K562 (cell line): ENCODE measurements around the gene MAP3K7. TPM values are rescaled to one million over a fixed set of nuclear protein-coding genes. Genes with fewer than 3 reads are reported as not detected.
A peak's percentile ranks its signal among the peaks of the same experiment; 100 is the strongest.

ENCODE experiments used
- ATAC-seq: fragments of 200-7000 bp; cut with Tn5 transposase; 3 replicates; pipeline ENCODE4 v1.9.1; 2020; ENCODE audit warnings: moderate library complexity
- BruUV-seq: library from RNA; stranded (reverse); fragments of 400-500 nt; replicated peaks from 2 replicates; lab custom pipeline; 2021; lab: Mats Ljungman, UMichigan
- CTCF ChIA-PET: fragments of 300-600 bp; formaldehyde crosslinking; extraction: SDS; loops from one replicate; lab custom pipeline; 2021; ENCODE audit warnings: low intra/inter-chr PET ratio; lab: Yijun Ruan, JAX
- POLR2A ChIA-PET: fragments of 300-600, 350-650 bp; sonication (Branson Sonifier 250); formaldehyde crosslinking; extraction: SDS; loops from one replicate; lab custom pipeline; 2021; ENCODE audit warnings: antibody characterized with exemption, inconsistent platforms; lab: Yijun Ruan, JAX
- DNase-seq, 4 experiments: peaks; one replicate each; pipeline versions ENCODE4 v3.0.0 to v3.0.0-alpha.2; 2011 to 2018; ENCODE audit warnings: low spot score in 3 of 4, mixed read lengths in 3 of 4; ENCODE audit errors: extremely low read depth in 1 of 4
- FAIRE-seq: peaks from 2 replicates; lab custom pipeline; 2011; peaks lifted over from hg19 to GRCh38; lab: Jason Lieb, UNC
- H2AFZ ChIP-seq: 2 replicates; pipeline ENCODE4 v1.6.0; 2011; ENCODE audit warnings: low read depth, low read length, control low read depth, inconsistent platforms
- H3K27ac ChIP-seq: fragments of 200-600 bp; 3 replicates; pipeline ENCODE4 v1.8.0; 2011; ENCODE audit warnings: low read depth, mild to moderate bottlenecking, control low read depth, inconsistent platforms, low read length, moderate library complexity, mixed read lengths; ENCODE audit errors: extremely low read depth
- H3K27me3 ChIP-seq, 2 experiments: fragments of 300-600 bp in 1 of 2; 2 replicates in 1 of 2; 3 replicates in 1 of 2; pipeline versions ENCODE4 v1.6.0 to v1.8.0; 2011; ENCODE audit warnings: inconsistent platforms in 2 of 2, low read length in 2 of 2, mild to moderate bottlenecking in 1 of 2, mixed read lengths in 1 of 2, moderate library complexity in 1 of 2; ENCODE audit not compliant: control insufficient read depth in 2 of 2, insufficient read depth in 2 of 2
- H3K36me3 ChIP-seq: fragments of 300-600 bp; 3 replicates; pipeline ENCODE4 v1.8.0; 2011; ENCODE audit warnings: mild to moderate bottlenecking, low read length, inconsistent platforms; ENCODE audit not compliant: control insufficient read depth, insufficient read depth
- H3K4me1 ChIP-seq, 2 experiments: fragments of 200-600 bp in 1 of 2; replicated peaks in 1 of 2; 2 replicates in 1 of 2; 3 replicates in 1 of 2; pipeline versions ENCODE4 v1.5.1 to v1.8.0; 2011; ENCODE audit warnings: inconsistent platforms in 2 of 2, low read length in 2 of 2, mild to moderate bottlenecking in 1 of 2, mixed read lengths in 1 of 2, moderate library complexity in 1 of 2; ENCODE audit not compliant: control insufficient read depth in 2 of 2, insufficient read depth in 2 of 2
- H3K4me2 ChIP-seq: 2 replicates; pipeline ENCODE4 v1.6.1; 2011; ENCODE audit warnings: low read length, control low read depth, inconsistent platforms, mixed read lengths; ENCODE audit not compliant: insufficient read depth
- H3K4me3 ChIP-seq: fragments of 200-600 bp; sonication (generic), shearing (Covaris generic); 2 replicates; pipeline ENCODE4 v1.5.1; 2016; ENCODE audit warnings: control low read depth, inconsistent platforms
- H3K79me2 ChIP-seq: fragments of 200-600 bp; 3 replicates; pipeline ENCODE4 v1.8.0; 2011; ENCODE audit warnings: low read length, inconsistent platforms; ENCODE audit not compliant: control insufficient read depth, insufficient read depth
- H3K9ac ChIP-seq, 2 experiments: 2 replicates each; pipeline versions ENCODE4 v1.6.0 to v1.6.1; 2011; ENCODE audit warnings: low read depth in 2 of 2, low read length in 2 of 2, control low read depth in 1 of 2, inconsistent platforms in 1 of 2, mild to moderate bottlenecking in 1 of 2, mixed read lengths in 1 of 2; ENCODE audit not compliant: insufficient read depth in 1 of 2
- H3K9me1 ChIP-seq: one replicate; pipeline ENCODE4 v1.6.0; 2011; ENCODE audit warnings: inconsistent platforms, mild to moderate bottlenecking, low read length, moderate library complexity; ENCODE audit not compliant: control insufficient read depth, insufficient read depth
- H3K9me3 ChIP-seq: replicated peaks from 2 replicates; pipeline ENCODE4 v1.5.1; 2011; ENCODE audit warnings: low read depth, low read length, inconsistent platforms; ENCODE audit not compliant: control insufficient read depth, insufficient read depth
- H4K20me1 ChIP-seq: replicated peaks from 2 replicates; pipeline ENCODE4 v1.6.1; 2011; ENCODE audit warnings: low read length, inconsistent platforms, mixed read lengths; ENCODE audit not compliant: control insufficient read depth, insufficient read depth
- ATF1 ChIP-seq, 2 experiments: fragments of 450-650 bp in 1 of 2; IDR thresholded peaks; 2 replicates each; pipeline ENCODE4 v1.6.1; 2016; ENCODE audit warnings: missing compliant biosample characterization in 1 of 2, missing genetic modification characterization in 1 of 2
- CREBBP ChIP-seq: IDR thresholded peaks from one replicate; pipeline ENCODE4 v1.6.1; 2012; ENCODE audit warnings: low read depth, mild to moderate bottlenecking, control low read depth, inconsistent platforms, low read length
- ELF1 ChIP-seq: fragments of 200-800 bp; sonication (Bioruptor generic); IDR thresholded peaks from 2 replicates; pipeline ENCODE4 v1.6.1; 2016; ENCODE audit warnings: missing genetic modification characterization, missing compliant biosample characterization
- GABPB2 ChIP-seq: fragments of 250-450 bp; sonication (Bioruptor Pico); conservative IDR thresholded peaks from 2 replicates; pipeline ENCODE4 v1.5.1; 2021; ENCODE audit warnings: mild to moderate bottlenecking
- MAFK ChIP-seq: IDR thresholded peaks from 2 replicates; pipeline ENCODE4 v1.6.1; 2011; ENCODE audit warnings: low read length, improper control_type of control experiment
- RNF219 ChIP-seq: fragments of 250-450 bp; sonication (Bioruptor Pico); IDR thresholded peaks from 2 replicates; pipeline ENCODE4 v1.5.0; 2022; ENCODE audit warnings: mild to moderate bottlenecking
- SMARCA4 ChIP-seq: fragments of 450-650 bp; IDR thresholded peaks from 2 replicates; pipeline ENCODE4 v1.6.1; 2016
- TAL1 ChIP-seq: fragments of 450-650 bp; IDR thresholded peaks from 2 replicates; pipeline ENCODE4 v1.6.1; 2016; ENCODE audit warnings: mild to moderate bottlenecking
- TCF3 ChIP-seq: sonication (generic); formaldehyde crosslinking; IDR thresholded peaks from 2 replicates; pipeline ENCODE4 v1.4.0; 2020; ENCODE audit warnings: mild to moderate bottlenecking, missing genetic modification reagents
- ZNF408 ChIP-seq: fragments of 250-450 bp; sonication (Bioruptor Pico); IDR thresholded peaks from 2 replicates; pipeline ENCODE4 v1.4.0; 2020; ENCODE audit warnings: low read depth, mild to moderate bottlenecking, moderate library complexity
- ZNF589 ChIP-seq: fragments of 200-800 bp; sonication (Bioruptor generic); IDR thresholded peaks from 2 replicates; pipeline ENCODE4 v1.6.1; 2016; ENCODE audit warnings: low read depth, missing genetic modification characterization, missing compliant biosample characterization
- ZNF77 ChIP-seq: fragments of 250-450 bp; sonication (Bioruptor Pico); IDR thresholded peaks from 2 replicates; pipeline ENCODE4 v1.5.0; 2020
- WGBS: fragments of 100-300 bp; shearing (Covaris generic); methylation state at CpG from one replicate; pipeline ENCODE4 v1.1.6; 2016; ENCODE audit warnings: low coverage, mixed read lengths; ENCODE audit not compliant: insufficient coverage; ENCODE audit errors: missing lambda C conversion rate; 5-methylcytosine and 5-hydroxymethylcytosine counted together
- in situ Hi-C: fragments of 300-500 bp; cut with MboI; formaldehyde crosslinking; loops from 4 replicates; pipeline ENCODE4 v1.15.0; 2018; ENCODE audit warnings: inconsistent platforms, mixed read lengths
- intact Hi-C: fragments of 100-400 bp; cut with micrococcal nuclease; formaldehyde crosslinking; loops from 2 replicates; pipeline ENCODE4 v1.14.2; 2022
- polyA plus RNA-seq, 8 experiments: library from polyadenylated mRNA; depleted of rRNA in 4 of 8; stranded (reverse) in 5 of 8; unstranded in 3 of 8; fragments of >200 nt; fragmentation: Nextera tagmentation in 2 of 8; fragmentation: Illumina TruSeq in 1 of 8; extraction: Ambion mirVana in 2 of 8; extraction: Trizol in 1 of 8; gene quantifications; 2 replicates each; pipeline versions ENCODE4 v1.2.1 to v1.2.3, GENCODE V29; 2011 to 2014; ENCODE audit warnings: inconsistent platforms in 1 of 8, missing spikeins in 1 of 8
- total RNA-seq, 7 experiments: library from RNA; depleted of rRNA in 6 of 7; stranded (reverse); fragments of >200 nt in 6 of 7; fragmentation: Illumina TruSeq in 2 of 7; extraction: Trizol in 2 of 7; gene quantifications; 2 replicates each; pipeline versions ENCODE4 v1.2.1 to v1.2.3, GENCODE V29; 2011 to 2021; ENCODE audit warnings: low replicate concordance in 1 of 7
- TF ChIP-seq, protein P1 (sequence below): IDR thresholded peaks from 3 replicates; pipeline ENCODE4 v1.6.1; 2011; ENCODE audit warnings: borderline replicate concordance, mild to moderate bottlenecking; ENCODE audit not compliant: insufficient read length, insufficient read depth
- TF ChIP-seq, protein P2 (sequence below): sonication (generic); formaldehyde crosslinking; IDR thresholded peaks from 2 replicates; pipeline ENCODE4 v1.8.0; 2022; ENCODE audit warnings: mild to moderate bottlenecking, missing genetic modification reagents

The MAP3K7 gene
- total and polyA plus RNA-seq, 9 of the 15 experiments (the other 6 are each of a cell fraction or from before 2014, with no cell fraction given): 13.4 to 60.9 (median 34.8) TPM

- ChIA-PET CTCF (interaction anchor here (0.8 to 1.7 kb wide), 4 partner anchors 86 to 538 kb away, joined by 3 to 6 read pairs (median 3); no protein-coding TSS in a partner anchor), POLR2A (interaction anchor here (0.6 kb wide), 1 partner anchor 23 kb away, joined by 4 read pairs; no protein-coding TSS in a partner anchor)
- Histone ChIP-seq H3K9me3 (no peaks in the 10 kb centered on the region), H3K27ac (no peak overlapping the region), H3K9ac (peak overlapping the region in 1 of 2 experiments; percentile 33; a peak in 1 of 4 replicates), H3K4me1 (peaks cover 0 to 20% of the 10 kb centered on the region in 2 experiments; a peak in 4 of 5 replicates), H3K79me2 (no peaks in the 10 kb centered on the region), H3K4me2 (no peak overlapping the region), H4K20me1 (no peaks in the 10 kb centered on the region), H3K27me3 (no peaks in the 10 kb centered on the region), H3K36me3 (no peaks in the 10 kb centered on the region), H3K9me1 (no peaks in the 10 kb centered on the region), H2AFZ (peak overlapping the region; percentile 34), H3K4me3 (no peak overlapping the region)
- intact Hi-C loops (loop anchor here (2.0 to 10.0 kb wide), 4 partner anchors 75 to 293 kb away; no protein-coding TSS in a partner anchor), in situ Hi-C loops (loop anchor here (5.0 to 10.0 kb wide), 4 partner anchors 76 to 541 kb away; no protein-coding TSS in a partner anchor)
- peak; percentile 32 to 69 (median 48) for DNase-seq
- no TSS peak for BruUV-seq
- ATAC-seq: peak; percentile 63
- WGBS: 29% methylated on average over 4 of the region's 4 CpGs
- FAIRE-seq: peak; percentile 70
- no peak for TF ChIP-seq ELF1 (tag)
- TF ChIP-seq, protein P1, sequence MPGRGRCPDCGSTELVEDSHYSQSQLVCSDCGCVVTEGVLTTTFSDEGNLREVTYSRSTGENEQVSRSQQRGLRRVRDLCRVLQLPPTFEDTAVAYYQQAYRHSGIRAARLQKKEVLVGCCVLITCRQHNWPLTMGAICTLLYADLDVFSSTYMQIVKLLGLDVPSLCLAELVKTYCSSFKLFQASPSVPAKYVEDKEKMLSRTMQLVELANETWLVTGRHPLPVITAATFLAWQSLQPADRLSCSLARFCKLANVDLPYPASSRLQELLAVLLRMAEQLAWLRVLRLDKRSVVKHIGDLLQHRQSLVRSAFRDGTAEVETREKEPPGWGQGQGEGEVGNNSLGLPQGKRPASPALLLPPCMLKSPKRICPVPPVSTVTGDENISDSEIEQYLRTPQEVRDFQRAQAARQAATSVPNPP: no peak
- no peak for TF ChIP-seq MAFK
- no peak for TF ChIP-seq ZNF408 (CRISPR knock-in tag)
- no peak for TF ChIP-seq CREBBP
- no peak for TF ChIP-seq TCF3 (CRISPR knock-in tag)
- no peak for TF ChIP-seq ZNF589 (CRISPR knock-in tag)
- no peak for TF ChIP-seq ATF1 (CRISPR knock-in tag; IDR thresholded peaks at IDR 0.05)
- no peak for TF ChIP-seq ATF1 (tag; IDR thresholded peaks at IDR 0.05)
- TF ChIP-seq, protein P2, sequence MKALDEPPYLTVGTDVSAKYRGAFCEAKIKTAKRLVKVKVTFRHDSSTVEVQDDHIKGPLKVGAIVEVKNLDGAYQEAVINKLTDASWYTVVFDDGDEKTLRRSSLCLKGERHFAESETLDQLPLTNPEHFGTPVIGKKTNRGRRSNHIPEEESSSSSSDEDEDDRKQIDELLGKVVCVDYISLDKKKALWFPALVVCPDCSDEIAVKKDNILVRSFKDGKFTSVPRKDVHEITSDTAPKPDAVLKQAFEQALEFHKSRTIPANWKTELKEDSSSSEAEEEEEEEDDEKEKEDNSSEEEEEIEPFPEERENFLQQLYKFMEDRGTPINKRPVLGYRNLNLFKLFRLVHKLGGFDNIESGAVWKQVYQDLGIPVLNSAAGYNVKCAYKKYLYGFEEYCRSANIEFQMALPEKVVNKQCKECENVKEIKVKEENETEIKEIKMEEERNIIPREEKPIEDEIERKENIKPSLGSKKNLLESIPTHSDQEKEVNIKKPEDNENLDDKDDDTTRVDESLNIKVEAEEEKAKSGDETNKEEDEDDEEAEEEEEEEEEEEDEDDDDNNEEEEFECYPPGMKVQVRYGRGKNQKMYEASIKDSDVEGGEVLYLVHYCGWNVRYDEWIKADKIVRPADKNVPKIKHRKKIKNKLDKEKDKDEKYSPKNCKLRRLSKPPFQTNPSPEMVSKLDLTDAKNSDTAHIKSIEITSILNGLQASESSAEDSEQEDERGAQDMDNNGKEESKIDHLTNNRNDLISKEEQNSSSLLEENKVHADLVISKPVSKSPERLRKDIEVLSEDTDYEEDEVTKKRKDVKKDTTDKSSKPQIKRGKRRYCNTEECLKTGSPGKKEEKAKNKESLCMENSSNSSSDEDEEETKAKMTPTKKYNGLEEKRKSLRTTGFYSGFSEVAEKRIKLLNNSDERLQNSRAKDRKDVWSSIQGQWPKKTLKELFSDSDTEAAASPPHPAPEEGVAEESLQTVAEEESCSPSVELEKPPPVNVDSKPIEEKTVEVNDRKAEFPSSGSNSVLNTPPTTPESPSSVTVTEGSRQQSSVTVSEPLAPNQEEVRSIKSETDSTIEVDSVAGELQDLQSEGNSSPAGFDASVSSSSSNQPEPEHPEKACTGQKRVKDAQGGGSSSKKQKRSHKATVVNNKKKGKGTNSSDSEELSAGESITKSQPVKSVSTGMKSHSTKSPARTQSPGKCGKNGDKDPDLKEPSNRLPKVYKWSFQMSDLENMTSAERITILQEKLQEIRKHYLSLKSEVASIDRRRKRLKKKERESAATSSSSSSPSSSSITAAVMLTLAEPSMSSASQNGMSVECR: no peak
- no peak for TF ChIP-seq RNF219 (CRISPR knock-in tag)
- TF ChIP-seq ZNF77 (CRISPR knock-in tag): no peak
- TF ChIP-seq TAL1: no peak
- no peak for TF ChIP-seq GABPB2 (CRISPR knock-in tag)
- no peak for TF ChIP-seq SMARCA4
These were observed 108.6 kb downstream of the MAP3K7 start for GRCh38 chr6:90478278-90478677.
